IMR-90 (cell line): ENCODE measurements around the gene TXK.

Experiments
- CEBPB ChIP-seq: IDR thresholded peaks from 2 replicates; pipeline ENCODE4 v1.6.1; 2012; ENCODE audit warnings: low read depth, low read length, improper control_type of control experiment
- CHD1 ChIP-seq: IDR thresholded peaks from 2 replicates; pipeline ENCODE4 v1.6.1; 2012; ENCODE audit warnings: low read depth, low read length, improper control_type of control experiment
- FOS ChIP-seq: fragments of 150-350 bp; IDR thresholded peaks from 2 replicates; pipeline ENCODE4 v1.6.1; 2016; ENCODE audit warnings: low read depth, low read length
- MAFK ChIP-seq: IDR thresholded peaks from 2 replicates; pipeline ENCODE4 v1.6.1; 2012; ENCODE audit warnings: low read depth, low read length, improper control_type of control experiment
- MAZ ChIP-seq: IDR thresholded peaks from 2 replicates; pipeline ENCODE4 v1.6.1; 2012; ENCODE audit warnings: low read depth, mild to moderate bottlenecking, low read length, improper control_type of control experiment, moderate library complexity, borderline replicate concordance
- MXI1 ChIP-seq: IDR thresholded peaks from 2 replicates; pipeline ENCODE4 v1.6.1; 2012; ENCODE audit warnings: low read depth, mild to moderate bottlenecking, low read length, moderate library complexity, borderline replicate concordance
- NFE2L2 ChIP-seq: fragments of 150-350 bp; IDR thresholded peaks from 2 replicates; pipeline ENCODE4 v1.6.1; 2016; ENCODE audit warnings: low read depth, mild to moderate bottlenecking, low read length
- POLR2A ChIP-seq: IDR thresholded peaks from 2 replicates; pipeline ENCODE4 v1.6.1; 2012; ENCODE audit warnings: mild to moderate bottlenecking, low read depth, low read length
- RFX5 ChIP-seq: IDR thresholded peaks from 2 replicates; pipeline ENCODE4 v1.8.0; 2012; ENCODE audit warnings: low read depth, mild to moderate bottlenecking, low read length, moderate library complexity
- SMC3 ChIP-seq: fragments of 150-350 bp; IDR thresholded peaks from 2 replicates; pipeline ENCODE4 v1.6.1; 2016; ENCODE audit warnings: low read depth, mild to moderate bottlenecking, antibody characterized with exemption, low read length, moderate library complexity
- TF ChIP-seq, protein P1 (sequence below): conservative IDR thresholded peaks from 2 replicates; pipeline ENCODE4 v1.5.1; 2012; ENCODE audit warnings: mild to moderate bottlenecking, low read depth, low read length, improper control_type of control experiment
- TF ChIP-seq, protein P2 (sequence below): fragments of 150-350 bp; IDR thresholded peaks from 2 replicates; pipeline ENCODE4 v1.6.1; 2017; ENCODE audit warnings: mild to moderate bottlenecking, antibody characterized with exemption, low read length, low read depth

DNA sequence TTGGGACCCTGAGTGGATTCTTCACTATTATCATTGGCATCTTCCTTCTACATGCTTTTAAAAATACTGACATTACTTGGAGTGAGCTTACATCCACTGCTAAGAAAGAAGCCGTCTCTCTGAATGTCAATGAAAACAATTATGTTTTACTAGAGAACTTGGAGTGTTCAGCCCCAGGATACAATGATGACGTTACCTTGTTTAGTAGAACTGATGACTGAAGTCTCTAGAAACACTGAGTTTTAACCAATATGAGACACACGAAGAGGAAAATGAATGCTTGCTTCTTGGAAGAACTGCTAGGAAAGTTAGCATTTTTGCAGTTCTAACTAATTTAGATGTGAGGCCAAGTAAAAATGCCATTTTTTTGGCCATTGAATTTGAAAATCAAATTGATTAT lies 98.1 kb downstream of the TXK start:
- TF ChIP-seq, protein P1, sequence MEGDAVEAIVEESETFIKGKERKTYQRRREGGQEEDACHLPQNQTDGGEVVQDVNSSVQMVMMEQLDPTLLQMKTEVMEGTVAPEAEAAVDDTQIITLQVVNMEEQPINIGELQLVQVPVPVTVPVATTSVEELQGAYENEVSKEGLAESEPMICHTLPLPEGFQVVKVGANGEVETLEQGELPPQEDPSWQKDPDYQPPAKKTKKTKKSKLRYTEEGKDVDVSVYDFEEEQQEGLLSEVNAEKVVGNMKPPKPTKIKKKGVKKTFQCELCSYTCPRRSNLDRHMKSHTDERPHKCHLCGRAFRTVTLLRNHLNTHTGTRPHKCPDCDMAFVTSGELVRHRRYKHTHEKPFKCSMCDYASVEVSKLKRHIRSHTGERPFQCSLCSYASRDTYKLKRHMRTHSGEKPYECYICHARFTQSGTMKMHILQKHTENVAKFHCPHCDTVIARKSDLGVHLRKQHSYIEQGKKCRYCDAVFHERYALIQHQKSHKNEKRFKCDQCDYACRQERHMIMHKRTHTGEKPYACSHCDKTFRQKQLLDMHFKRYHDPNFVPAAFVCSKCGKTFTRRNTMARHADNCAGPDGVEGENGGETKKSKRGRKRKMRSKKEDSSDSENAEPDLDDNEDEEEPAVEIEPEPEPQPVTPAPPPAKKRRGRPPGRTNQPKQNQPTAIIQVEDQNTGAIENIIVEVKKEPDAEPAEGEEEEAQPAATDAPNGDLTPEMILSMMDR, result no peak
- no peak for TF ChIP-seq POLR2A
- no peak for TF ChIP-seq CEBPB
- no peak for TF ChIP-seq MXI1
- TF ChIP-seq, protein P2, sequence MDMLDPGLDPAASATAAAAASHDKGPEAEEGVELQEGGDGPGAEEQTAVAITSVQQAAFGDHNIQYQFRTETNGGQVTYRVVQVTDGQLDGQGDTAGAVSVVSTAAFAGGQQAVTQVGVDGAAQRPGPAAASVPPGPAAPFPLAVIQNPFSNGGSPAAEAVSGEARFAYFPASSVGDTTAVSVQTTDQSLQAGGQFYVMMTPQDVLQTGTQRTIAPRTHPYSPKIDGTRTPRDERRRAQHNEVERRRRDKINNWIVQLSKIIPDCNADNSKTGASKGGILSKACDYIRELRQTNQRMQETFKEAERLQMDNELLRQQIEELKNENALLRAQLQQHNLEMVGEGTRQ, result no peak
- TF ChIP-seq CHD1, result no peak
- no peak for TF ChIP-seq SMC3
- no peak for TF ChIP-seq MAZ
- no peak for TF ChIP-seq RFX5
- TF ChIP-seq NFE2L2, result no peak
- TF ChIP-seq FOS, result no peak
- TF ChIP-seq MAFK, result no peak
